Gastroesophageal sphincter (tissue), 3 donors: ENCODE measurements around the gene ASPG.

Experiments
- CTCF ChIP-seq, 4 experiments: fragments of 200-600 bp in 2 of 4; fragments of 450-650 bp in 2 of 4; sonication (generic) in 1 of 4; IDR thresholded peaks; one replicate each; pipeline ENCODE4 v1.5.1; 2017 to 2019; ENCODE audit warnings: antibody characterized with exemption in 4 of 4, mild to moderate bottlenecking in 2 of 4, moderate library complexity in 2 of 4
- POLR2AphosphoS5 ChIP-seq: sonication (generic); formaldehyde crosslinking; IDR thresholded peaks from one replicate; pipeline ENCODE4 v1.6.1; 2017; ENCODE audit warnings: antibody characterized with exemption

GRCh38 chr14:104102282-104102914 lies 16.9 kb downstream of the ASPG start:
- TF ChIP-seq CTCF (IDR thresholded peaks at IDR 0.05) (no peak), POLR2AphosphoS5 (no peak)
